ENCODE data around the gene ESR2.
"Not testable (repeated sequence)": the region's sequence is repeated elsewhere in the genome, so short reads cannot be mapped to it uniquely, and the experiment has no call there.

ESR2 gene

DNA sequence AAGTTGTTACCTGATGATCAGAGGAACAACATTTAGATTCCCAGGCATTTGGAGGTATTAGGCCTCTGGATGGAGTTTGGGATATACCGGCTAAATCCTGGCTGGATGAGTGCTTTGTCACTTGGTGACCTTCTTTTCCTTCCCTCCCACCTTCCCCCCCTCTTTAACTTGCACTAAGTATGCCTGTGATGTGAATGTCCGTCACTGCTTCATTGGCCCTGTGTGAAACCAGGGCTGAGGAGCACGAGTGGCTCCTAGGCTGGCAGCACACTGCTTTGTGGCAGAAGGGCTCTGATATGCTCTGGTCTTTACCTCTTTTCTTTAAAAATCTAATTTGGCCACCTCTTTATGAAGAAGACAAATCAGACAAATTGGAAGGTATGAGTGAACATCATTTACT lies 95.7 kb downstream of the ESR2 start:
- DNase-seq (ENCODE audit: low spot score), result no peak

DNA sequence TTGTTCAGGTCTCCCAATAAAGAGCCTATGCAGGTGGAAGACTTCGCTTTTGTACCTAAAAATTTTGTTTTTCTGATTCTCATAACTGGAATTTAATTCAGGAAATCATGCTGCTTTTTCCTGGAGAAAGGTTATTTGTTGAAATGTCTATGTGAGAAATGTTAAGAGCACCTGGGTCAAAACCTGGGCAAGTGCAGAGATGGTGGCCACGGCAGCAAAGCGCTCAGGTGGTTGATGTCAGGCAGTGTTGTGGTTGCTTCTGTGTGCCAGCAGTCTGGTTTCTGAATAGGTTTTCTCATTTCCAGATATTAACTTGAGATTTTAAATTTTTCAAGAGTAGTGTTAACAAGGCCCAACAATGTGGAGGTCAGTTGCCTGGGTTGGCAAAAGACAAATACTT lies 96.2 kb downstream of the ESR2 start:
- DNase-seq (ENCODE audit: low spot score), result no peak

DNA sequence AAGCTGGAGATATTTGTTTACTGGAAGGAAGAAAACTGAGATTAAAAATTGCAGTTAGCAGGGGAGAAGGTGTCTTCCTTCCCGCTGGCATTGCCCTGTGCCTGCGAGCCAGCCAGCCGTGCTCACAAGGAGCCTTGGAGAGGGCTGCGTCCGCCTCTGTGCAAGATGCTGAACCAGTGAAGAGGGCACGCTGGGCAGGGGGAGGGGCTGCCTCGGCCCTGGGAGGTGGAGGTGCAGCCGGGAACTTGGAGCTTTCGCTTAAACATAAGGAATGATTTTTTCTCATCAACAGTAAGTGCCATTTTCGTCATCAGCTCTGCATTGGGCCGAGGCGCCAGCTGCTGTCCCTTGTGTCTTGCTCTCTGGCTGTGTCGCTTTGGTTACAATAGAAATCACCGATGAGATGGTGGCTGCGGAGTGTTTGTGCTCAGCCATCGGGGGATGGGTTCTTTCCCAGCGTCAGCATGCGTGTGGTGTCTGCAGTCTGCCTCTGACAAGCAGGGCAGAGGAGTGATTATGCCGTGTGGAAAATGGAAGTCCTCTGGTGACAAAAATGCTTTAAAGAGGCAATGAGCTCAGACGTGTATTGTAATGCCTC lies 97.3 kb downstream of the ESR2 start:
- DNase-seq (ENCODE audit: low spot score), result no peak

DNA sequence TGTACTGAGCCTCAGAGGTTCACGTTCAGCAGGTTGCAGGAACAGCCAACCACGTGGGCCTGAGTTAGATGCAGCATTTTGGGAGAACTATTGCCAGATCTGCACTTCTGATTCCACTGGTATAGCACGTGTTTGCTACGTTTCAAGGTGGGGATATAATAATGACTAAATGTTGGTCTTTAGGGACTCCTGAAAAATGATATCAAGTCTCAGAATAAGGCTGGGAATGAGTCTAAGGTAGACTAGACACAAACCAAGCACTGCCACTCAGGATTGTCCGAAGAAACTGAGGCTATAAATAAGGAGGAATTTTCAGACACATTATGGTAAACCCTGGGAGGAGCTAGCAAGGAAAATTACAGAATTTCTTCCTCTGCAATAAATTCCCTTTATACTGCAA lies 98.1 kb downstream of the ESR2 start:
- no peak for DNase-seq (ENCODE audit: low spot score)

DNA sequence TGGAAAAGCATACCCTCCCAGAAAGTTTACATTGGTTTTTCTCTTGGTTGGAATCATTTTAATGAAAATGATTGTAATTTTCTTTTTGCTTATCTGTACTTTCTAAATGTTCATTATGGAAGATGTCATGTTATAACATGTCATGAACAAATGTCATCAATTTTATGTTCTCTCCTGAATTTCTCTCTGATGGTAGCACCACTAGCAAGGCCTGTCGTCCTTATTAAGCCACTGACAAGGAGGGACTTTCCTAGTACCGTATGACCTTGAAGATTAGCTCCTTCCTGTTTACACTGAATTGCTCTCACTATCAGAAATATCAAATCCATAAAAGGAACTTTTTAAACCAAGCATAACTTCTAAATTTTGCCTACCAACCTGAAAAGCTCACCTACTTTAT lies 99.0 kb downstream of the ESR2 start:
- no peak for DNase-seq (ENCODE audit: low spot score)

DNA sequence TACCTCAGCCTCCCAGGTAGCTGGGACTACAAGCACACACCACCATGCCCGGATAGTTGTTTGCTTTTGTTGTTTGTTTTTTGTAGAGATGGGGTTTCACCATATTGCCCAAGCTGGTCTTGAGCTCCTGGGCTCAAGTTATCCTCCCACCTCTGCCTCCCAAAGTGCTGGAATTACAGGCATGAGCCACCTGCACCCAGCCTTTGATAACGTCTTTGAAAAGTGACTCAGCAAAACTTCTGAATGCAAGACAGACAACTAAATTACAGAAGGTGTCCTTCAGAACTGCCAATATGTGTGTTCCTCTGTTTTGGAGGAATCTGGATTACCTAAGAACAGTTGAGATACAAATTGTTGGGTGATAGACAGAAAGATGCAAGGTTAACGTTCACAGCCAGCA lies 99.8 kb downstream of the ESR2 start:
- DNase-seq (ENCODE audit: low spot score), result no peak

DNA sequence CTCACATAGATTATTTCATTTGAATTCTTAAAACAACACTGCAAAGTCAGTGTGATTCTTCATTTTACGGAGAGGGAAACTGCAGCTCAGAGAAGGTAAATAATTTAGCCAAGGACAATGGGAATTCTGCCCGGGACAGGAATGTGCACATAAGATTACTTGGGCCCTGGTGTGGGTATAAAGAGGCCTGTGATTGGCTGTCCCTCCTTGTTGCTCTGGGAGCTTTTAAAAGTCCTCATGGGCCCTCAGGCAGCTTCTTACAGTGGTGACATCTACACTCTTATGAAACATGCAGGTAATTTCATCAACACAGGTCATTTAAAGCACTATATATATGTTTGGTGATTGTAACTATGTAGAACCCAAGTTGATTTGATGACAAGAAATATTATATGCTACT lies 100.3 kb downstream of the ESR2 start:
- no peak for DNase-seq (ENCODE audit: low spot score)

DNA sequence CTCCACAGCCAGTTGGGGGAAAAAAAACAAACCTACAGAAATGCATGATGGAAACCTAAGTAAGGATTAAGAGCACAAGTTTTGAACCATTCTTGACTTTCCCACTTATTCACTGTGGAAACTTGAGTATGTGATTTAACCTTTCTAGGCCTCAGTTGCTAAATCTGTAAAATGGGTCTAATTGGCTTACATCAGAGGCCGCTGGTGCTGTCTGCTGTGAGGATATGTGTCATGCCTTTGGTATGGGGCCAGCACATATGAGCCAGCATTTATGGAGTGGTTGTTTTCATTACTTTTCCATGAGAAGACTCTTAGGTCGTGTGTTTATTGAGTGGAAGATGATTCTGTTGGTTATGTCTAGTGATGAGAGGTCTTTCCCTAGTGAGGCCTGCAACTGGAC lies 102.4 kb downstream of the ESR2 start:
- DNase-seq (ENCODE audit: low spot score), result no peak

DNA sequence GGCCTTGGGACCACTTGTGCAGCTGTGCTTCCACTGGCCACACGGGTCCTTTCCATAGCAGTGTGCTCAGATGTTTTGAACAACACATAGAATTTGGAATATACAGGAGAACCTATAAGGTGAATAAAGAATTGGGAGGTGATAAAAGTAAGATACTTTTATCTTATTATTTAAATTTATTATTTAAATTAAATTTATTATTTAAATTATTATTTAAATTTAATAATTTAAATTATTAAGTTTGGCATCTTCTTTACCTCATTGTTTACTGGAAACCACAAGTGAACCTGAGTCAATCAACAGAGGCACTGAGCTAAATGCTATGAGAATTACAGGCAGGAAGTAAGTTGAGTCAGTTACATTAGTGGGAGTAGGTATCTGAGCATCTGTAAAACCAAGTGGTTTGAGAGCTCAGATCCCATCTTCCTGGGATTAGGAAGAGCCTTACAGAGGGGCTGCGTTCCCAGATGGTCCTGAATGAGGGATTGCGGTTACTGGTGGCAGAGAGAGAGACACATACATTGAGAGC lies 103.1 kb downstream of the ESR2 start:
- no peak for DNase-seq (ENCODE audit: low spot score)

DNA sequence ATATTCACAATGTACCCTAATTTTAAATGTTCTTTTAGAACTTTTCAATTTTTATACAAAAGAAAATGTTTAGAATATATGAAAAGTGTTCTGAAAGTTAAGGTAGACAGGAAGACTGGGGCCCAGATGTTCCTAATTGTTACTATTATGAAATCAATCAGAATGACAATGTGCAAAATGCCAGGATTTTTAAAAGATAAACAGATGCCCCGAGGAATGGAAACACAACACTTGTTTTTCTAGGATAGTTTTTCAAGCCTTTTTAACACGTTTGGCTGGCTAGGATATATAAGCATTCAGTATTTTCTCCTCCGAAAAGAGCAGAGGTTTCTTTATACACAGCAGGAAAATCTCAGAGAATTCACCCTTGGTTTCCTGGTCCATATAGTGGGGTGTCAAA lies 106.8 kb downstream of the ESR2 start:
- DNase-seq (ENCODE audit: low spot score), result no peak

DNA sequence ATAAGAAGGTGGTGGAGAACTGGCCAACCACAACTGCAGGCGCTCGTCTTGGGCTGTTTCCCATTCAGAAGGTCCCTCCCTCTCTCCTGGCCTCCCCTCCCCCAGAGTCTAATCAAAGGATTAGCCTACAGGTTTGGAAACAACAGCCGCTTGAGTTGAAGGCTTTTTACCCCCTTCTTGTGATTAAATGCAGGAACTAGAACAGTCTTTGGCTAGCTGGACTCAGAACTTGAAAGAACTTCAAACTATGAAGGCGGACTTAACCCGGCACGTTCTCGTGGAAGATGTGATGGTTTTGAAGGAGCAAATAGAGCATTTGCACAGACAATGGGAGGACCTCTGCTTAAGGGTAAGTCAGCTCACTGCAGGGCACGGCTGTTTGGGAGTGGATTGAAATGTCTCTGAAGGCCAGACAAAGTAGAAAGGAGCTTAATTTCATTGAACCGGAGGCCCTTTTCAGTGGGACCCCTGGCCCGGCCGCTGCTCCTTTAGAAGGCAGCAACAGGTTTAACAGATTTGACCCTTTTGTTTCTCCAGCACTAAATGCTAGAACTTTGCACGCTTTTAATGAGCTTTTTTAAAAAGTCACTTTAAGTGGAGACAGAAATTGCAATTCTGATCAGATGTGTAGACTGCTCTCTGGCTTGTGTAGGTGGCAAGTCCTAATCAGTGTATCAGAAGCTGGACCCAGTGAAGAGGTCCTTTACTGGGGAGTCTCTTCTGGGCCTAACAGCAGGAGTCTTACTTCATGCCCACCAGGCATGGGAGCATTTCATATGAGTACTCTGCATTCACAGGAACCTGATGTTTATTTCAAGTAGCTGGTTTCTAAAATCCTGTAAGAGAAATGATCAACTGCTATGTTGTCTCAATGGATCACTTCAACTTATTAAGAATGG lies 107.7 kb downstream of the ESR2 start:
- no peak for DNase-seq (ENCODE audit: low spot score)

DNA sequence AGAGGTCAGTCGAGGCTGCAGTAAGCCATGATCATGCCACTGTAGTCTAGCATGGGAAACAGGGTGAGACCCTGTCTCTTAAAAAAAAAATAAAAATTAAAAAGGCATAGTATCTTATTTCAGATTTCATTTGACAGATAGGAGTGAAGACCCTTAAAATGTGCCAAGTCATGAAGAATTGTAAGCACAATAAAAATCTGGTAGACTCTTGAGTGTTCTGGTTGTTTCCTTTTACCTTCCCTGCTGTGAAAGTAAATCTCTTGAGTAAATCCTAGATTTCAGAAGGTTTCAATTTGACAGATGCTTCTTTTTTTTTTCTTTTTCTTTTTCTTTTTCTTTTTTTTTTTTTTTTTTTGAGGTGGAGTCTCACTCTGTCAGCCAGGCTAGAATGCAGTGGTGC lies 109.0 kb downstream of the ESR2 start:
- DNase-seq (ENCODE audit: low spot score), result peak; percentile 24

DNA sequence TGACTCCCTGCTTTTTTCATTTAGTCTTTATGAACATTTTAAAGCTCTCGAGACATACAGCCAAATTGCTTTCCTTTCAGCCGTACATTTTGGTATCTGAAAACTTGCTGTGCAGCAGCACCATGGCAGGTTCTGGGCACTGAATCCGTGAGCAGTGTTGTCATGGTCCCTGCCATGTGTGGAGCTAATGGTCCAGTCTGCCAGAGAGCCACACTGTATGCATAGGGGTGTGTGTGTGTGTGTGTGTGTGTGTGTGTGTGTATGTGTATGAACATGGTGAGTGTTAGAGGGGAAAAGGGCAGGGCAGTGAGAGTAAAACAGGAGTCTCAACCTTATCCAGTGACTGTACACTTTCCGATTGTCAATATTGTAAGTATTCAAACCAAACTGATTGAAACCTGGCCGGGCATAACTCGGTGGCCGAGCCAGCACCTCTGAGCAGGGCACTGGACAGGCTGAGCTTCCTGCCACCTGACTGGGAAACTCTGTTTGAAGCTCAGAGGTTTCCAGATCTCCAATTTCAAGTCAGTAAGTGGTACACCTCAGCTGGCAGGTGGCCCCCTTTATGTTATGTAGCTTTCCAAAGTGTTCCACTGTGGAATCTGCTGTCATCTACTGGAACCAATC lies 110.0 kb downstream of the ESR2 start:
- DNase-seq (ENCODE audit: low spot score), result no peak

DNA sequence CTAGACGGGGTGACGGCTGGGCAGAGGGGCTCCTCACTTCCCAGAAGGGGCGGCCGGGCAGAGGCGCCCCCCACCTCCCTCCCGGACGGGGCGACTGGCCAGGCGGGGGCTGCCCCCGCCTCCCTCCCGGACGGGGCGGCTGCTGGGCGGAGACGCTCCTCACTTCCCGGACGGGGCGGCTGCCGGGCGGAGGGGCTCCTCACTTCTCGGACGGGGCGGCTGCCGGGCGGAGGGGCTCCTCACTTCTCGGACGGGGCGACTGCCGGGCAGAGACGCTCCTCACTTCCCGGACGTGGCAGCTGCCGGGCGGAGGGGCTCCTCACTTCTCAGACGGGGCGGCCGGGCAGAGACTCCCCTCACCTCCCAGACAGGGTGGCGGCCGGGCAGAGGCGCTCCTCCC lies 111.3 kb downstream of the ESR2 start:
- DNase-seq (ENCODE audit: low spot score), result not testable (repeated sequence)

DNA sequence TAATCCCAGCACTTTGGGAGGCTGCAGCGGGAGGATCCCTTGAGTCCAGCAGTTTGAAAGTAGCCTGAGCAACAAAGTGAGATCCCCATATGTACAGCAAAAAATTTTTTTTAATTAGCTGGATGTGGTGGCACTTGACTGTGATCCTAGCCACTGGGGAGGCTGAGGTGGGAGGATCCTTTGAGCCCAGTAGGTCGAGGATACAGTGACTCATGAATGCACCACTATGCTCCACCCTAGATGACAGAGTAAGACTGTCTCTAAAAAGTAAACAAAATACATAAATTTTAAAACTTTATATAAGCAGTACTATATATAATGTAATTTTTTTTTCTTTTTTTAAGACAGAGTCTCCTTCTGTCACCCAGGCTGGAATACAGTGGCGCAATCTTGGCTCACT lies 115.4 kb downstream of the ESR2 start:
- DNase-seq (ENCODE audit: low spot score), result no peak

DNA sequence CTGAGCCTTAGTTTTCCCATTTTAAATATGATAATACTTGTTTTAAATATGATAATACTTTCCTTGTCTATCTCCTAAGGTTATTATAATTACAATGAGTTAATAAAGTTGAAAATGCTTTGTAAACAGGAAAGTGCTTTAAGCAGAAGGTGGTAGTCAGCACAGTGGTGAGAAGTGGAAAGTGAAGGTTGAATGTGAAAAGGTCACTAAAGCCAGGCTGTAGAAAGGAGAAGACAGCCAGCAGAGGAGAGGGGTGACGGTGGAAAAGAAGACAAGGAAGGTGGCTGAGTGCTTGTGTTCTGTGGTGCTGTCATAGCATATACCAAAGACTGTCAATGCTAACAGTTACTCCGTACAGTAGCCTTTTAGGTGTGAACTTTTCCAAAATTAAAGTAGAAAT lies 117.8 kb downstream of the ESR2 start:
- DNase-seq (ENCODE audit: low spot score), result no peak

DNA sequence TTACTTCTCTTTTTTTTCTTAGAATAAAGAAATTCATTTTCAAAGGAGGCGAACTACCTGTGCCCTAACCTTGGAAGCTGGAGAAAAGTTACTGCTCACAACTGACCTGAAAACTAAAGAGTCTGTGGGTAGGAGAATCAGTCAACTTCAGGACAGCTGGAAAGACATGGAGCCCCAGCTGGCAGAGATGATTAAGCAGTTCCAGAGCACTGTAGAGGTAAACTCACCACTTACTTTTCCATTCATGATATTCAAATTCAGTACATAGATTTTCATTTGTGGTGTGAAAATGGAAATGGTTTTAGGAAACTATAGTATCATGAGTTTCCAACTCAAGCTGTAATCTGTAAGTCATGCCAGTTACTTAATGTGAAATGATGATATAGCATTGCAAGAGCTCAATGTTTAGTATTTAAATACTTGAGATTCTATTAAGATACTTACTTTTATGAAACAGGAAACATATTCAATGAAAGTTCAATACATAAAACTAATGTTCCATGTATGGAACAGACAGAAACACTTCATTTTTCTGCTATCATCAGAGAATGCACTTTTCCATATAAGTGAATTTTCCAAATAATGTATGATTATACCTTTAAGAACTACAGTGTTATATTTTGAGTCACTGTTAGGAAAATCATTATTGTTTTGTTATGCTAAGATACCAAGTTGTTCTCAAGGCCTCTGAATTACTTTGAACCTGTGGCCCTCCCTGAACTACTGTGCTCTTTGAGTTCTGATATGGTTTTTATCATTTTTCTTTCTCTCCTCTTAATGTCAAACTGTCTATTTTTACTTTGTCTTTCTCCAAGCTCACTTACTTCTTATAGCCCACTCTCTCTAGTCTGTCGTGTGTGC lies 119.0 kb downstream of the ESR2 start:
- DNase-seq (ENCODE audit: low spot score), result no peak

DNA sequence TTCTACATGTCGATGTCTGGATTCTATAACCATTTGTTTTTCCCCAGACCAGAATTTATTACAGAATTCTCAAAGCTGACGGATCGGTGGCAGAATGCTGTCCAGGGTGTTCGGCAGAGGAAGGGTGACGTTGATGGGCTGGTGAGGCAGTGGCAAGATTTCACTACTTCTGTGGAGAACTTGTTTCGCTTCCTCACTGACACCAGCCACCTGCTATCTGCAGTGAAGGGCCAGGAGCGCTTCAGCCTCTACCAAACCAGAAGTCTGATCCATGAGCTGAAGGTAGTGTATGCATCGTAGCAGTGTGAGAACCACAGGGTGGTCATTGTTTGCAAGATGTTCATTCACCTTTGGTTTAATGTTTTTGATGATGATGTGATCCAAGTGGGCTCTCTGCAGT lies 124.0 kb downstream of the ESR2 start:
- DNase-seq (ENCODE audit: low spot score), result no peak

DNA sequence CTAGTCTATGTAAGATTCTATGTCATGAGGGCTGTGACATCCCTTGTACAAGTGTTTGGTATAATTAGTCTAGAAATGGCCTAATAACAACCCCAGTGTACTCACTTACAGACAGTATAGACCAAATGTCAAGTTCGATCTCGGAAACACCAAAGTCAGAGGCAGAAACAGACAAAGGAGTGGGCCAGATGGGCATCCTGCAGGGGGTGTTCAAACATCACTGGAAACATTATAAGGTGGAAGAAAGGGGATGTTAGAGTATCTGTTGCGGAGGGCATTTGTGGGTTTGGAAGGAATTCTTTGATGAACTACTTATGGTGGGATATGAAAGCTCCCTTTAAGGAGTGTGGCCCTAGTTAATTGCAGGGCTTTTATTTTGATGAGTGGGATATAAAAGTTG lies 134.6 kb downstream of the ESR2 start:
- no peak for DNase-seq (ENCODE audit: low spot score)

DNA sequence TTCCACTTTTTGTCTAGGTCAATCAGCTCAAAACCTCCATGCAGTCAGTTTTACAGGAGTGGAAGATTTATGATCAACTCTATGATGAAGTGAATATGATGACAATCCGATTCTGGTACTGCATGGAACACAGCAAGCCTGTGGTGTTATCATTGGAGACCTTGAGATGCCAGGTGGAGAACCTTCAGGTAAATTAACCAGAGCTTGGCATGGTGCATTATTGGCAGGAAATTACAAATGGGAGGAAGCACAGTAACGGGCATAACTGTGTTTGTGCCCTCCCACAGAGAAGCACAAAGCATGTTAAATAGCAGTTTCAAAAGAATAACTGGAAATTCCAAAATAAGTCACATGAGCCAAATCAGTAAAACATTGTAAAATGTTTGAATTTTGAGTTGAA lies 135.6 kb downstream of the ESR2 start:
- DNase-seq (ENCODE audit: low spot score), result no peak

DNA sequence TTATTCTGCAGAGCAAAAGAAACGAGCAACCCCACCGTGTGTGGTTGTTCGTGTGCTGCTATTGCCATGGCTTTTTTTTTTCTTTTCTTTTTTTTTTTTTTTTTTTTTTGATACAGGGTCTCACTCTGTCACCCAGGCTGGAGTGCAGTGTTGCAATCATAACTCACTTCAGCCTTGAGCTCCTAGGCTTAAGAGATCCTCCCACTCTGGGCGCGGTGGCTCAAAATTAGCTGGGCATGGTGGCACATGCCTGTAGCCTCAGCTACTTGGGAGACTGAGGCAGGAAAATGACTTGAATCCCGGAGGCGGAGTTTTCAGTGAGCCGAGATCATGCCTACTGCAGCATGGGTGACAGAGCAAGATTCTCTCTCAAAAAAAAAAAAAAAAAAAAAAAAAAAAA lies 144.2 kb downstream of the ESR2 start:
- DNase-seq (ENCODE audit: low spot score), result no peak

DNA sequence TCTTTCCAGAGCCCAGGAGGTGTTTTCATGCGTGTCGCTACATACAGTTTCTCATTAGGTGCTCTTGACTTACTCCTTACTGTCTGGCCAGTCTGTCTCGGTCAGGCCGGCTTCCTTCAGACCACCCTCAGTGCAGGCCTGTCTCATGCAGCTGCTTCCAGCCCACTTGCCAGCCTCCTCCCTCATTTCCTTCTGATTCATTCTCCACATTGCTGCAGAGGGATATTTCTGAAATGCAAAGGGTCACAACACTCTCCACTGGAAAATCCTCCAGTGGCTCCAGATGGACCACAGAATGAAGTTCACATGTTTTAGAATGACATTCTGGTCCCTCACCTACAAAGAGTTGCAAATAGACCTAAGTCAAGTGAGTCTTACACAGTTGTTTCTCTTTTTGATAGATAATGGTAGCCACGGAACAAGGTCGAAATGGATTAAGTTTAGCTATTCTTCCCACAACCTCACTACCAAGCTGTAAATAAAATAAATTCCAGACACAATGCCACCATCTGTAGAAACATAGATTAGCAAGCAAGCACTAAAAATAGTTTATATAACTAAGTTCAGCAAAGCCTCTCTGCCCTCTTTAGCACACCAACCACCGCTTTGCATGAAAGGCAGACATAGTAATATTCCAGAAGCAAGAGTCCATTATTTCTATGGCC lies 146.9 kb downstream of the ESR2 start:
- DNase-seq (ENCODE audit: low spot score), result no peak

Data from activated CD4-positive, alpha-beta T cell treated with anti-CD3 and anti-CD28 coated beads, Interleukin-2, Interleukin-4, amounts not matched to agents 100 ng/mL and 50 ng/mL, durations not matched to agents 16 hours and 8 hours (primary cell).